Parathyroid adenoma (tissue), 2 donors: ENCODE measurements around the gene PPP2R5C.

Source experiments
- H2AFZ ChIP-seq: fragments of 300-600 bp; sonication (generic); one replicate; pipeline ENCODE4 v1.7.0; 2017; ENCODE audit warnings: antibody characterized with exemption, mild to moderate bottlenecking
- H3K27ac ChIP-seq: fragments of 300-600 bp; sonication (generic); one replicate; pipeline ENCODE4 v1.7.0; 2017
- H3K27me3 ChIP-seq: fragments of 300-600 bp; sonication (generic); one replicate; pipeline ENCODE4 v1.7.0; 2017; ENCODE audit warnings: low read length; ENCODE audit not compliant: control insufficient read depth, insufficient read depth
- H3K36me3 ChIP-seq: fragments of 300-600 bp; sonication (generic); one replicate; pipeline ENCODE4 v1.7.0; 2017; ENCODE audit warnings: low read length; ENCODE audit not compliant: control insufficient read depth, insufficient read depth
- H3K4me1 ChIP-seq: fragments of 300-600 bp; sonication (generic); one replicate; pipeline ENCODE4 v1.7.0; 2017; ENCODE audit warnings: control low read depth
- H3K4me2 ChIP-seq: fragments of 300-600 bp; sonication (generic); one replicate; pipeline ENCODE4 v1.7.0; 2017; ENCODE audit warnings: low read length
- H3K4me3 ChIP-seq: fragments of 300-600 bp; sonication (generic); one replicate; pipeline ENCODE4 v1.7.0; 2017; ENCODE audit warnings: low read depth, low read length
- H3K79me2 ChIP-seq: fragments of 300-600 bp; sonication (generic); one replicate; pipeline ENCODE4 v1.7.0; 2017; ENCODE audit warnings: control low read depth
- H3K9ac ChIP-seq: fragments of 300-600 bp; sonication (generic); one replicate; pipeline ENCODE4 v1.7.0; 2017; ENCODE audit warnings: mild to moderate bottlenecking
- H3K9me3 ChIP-seq: fragments of 300-600 bp; sonication (generic); one replicate; pipeline ENCODE4 v1.7.0; 2017; ENCODE audit warnings: low read length; ENCODE audit not compliant: control insufficient read depth
- CTCF ChIP-seq: fragments of 300-600 bp; sonication (generic); IDR thresholded peaks from one replicate; pipeline ENCODE4 v1.7.0; 2017; ENCODE audit warnings: antibody characterized with exemption, mild to moderate bottlenecking
- donor health status: primary hyperparathyroidism.

Gene PPP2R5C

GRCh38 chr14:101823066-101823465, 61.6 kb downstream of the PPP2R5C start:
- Histone ChIP-seq H3K79me2 (peaks cover 59% of the 10 kb centered on the region), H3K36me3 (no peaks in the 10 kb centered on the region), H3K27ac (no peak overlapping the region), H2AFZ (no peak overlapping the region), H3K4me2 (no peak overlapping the region), H3K27me3 (no peaks in the 10 kb centered on the region), H3K4me3 (no peak overlapping the region), H3K9me3 (no peaks in the 10 kb centered on the region), H3K9ac (no peak overlapping the region), H3K4me1 (peaks cover 6% of the 10 kb centered on the region)
- no peak for TF ChIP-seq CTCF

DNA sequence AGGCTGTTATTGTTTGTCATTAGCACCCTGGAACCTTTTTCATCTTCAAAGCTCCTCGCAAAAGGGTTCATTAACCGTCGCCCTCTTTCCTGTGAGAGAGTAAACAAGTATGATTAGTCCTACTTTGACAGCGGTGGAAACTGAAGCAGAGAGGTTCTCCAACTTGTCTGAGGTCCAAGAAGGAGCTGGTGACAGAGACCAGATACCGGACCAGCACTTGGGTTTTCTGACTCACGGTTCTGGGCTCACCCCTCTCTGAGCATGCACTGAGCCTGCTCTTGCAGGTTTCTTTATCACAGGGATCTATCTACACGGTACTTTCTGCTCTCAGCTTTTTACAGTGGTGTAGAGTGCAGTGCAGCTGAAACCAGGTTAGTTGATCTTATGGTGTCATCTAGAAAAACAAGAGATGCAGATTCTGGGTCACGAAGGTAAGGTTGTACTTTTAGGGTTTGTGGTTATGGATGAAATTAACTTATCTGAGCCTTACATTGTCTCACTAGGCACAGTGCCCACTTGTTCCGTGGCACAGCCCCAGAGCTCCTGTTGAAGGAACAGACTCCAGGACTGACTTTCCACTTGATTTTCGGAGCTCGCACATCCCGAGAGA, 62.1 kb downstream of the PPP2R5C start:
- H3K36me3 ChIP-seq: no peaks in the 10 kb centered on the region
- H3K4me1 ChIP-seq: peaks cover 6% of the 10 kb centered on the region
- peaks cover 60% of the 10 kb centered on the region for H3K79me2 ChIP-seq
- H3K4me2 ChIP-seq: no peak overlapping the region
- no peak overlapping the region for H3K4me3 ChIP-seq
- H3K9ac ChIP-seq: no peak overlapping the region
- H3K27me3 ChIP-seq: no peaks in the 10 kb centered on the region
- H3K27ac ChIP-seq: no peak overlapping the region
- no peaks in the 10 kb centered on the region for H3K9me3 ChIP-seq
- no peak for TF ChIP-seq CTCF
- no peak overlapping the region for H2AFZ ChIP-seq

- Histone ChIP-seq H3K9me3 (no peaks in the 10 kb centered on the region), H3K4me2 (no peak overlapping the region), H3K4me3 (no peak overlapping the region), H3K27ac (peak overlapping the region; percentile 75), H3K4me1 (peaks cover 6% of the 10 kb centered on the region), H3K79me2 (peaks cover 59% of the 10 kb centered on the region), H3K27me3 (no peaks in the 10 kb centered on the region), H3K9ac (no peak overlapping the region), H3K36me3 (no peaks in the 10 kb centered on the region), H2AFZ (no peak overlapping the region)
- TF ChIP-seq CTCF: no peak
Measured at GRCh38 chr14:101824339-101824727, 62.8 kb downstream of the PPP2R5C start.

DNA sequence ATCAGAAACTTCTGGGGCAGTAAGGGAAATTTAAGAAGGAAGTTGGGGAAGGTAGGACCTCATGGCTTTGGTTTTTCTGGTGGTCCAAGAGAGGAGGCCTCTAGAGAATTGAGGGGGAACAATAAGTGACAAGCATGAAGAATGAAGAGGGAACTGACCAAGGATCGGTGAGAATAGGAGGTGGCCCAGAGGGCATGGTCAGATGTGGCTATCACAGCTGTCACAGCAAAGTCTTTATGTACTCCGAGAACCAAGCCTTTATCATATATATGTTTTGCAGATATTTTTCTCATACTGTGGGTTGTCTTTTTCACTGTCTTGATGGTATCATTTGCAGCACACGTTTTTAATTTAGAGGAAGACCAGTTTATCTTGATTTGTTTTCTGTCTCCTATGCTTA, 64.3 kb downstream of the PPP2R5C start:
- peaks cover 6% of the 10 kb centered on the region for H3K4me1 ChIP-seq

More for the DNA sequence above, 64.3 kb downstream of the PPP2R5C start:
- Histone ChIP-seq H3K4me3 (no peak overlapping the region), H3K9me3 (no peaks in the 10 kb centered on the region), H2AFZ (no peak overlapping the region), H3K9ac (no peak overlapping the region), H3K4me2 (no peak overlapping the region), H3K27me3 (no peaks in the 10 kb centered on the region), H3K36me3 (no peaks in the 10 kb centered on the region), H3K79me2 (peaks cover 58% of the 10 kb centered on the region), H3K27ac (no peak overlapping the region)
- TF ChIP-seq CTCF: no peak
